Spleen (tissue), 11 donors: ENCODE measurements around the gene SMARCD3. TPM values are rescaled to one million over a fixed set of nuclear protein-coding genes. Genes with fewer than 3 reads are reported as not detected.

Experiments used
- DNase-seq: peaks from one replicate; pipeline ENCODE4 v3.0.0-alpha.2; 2020
- H3K27ac ChIP-seq, 8 donors: fragments of 200-600 bp; sonication (generic) in 7 of 8; 1 replicate in 4 of 8; 2 replicates in 4 of 8; pipeline versions ENCODE4 v1.5.0 to v1.8.0; 2016 to 2021; ENCODE audit warnings: inconsistent platforms in 4 of 8, mild to moderate bottlenecking in 4 of 8, moderate library complexity in 1 of 8
- H3K27me3 ChIP-seq, 7 donors: fragments of 200-600 bp; sonication (generic) in 6 of 7; replicated peaks in 1 of 7; 1 replicate in 4 of 7; 2 replicates in 3 of 7; pipeline versions ENCODE4 v1.5.0 to v1.8.0; 2016 to 2021; ENCODE audit warnings: inconsistent platforms in 3 of 7, mild to moderate bottlenecking in 1 of 7
- H3K36me3 ChIP-seq, 6 donors: fragments of 200-600 bp; sonication (generic) in 5 of 6; 1 replicate in 4 of 6; 2 replicates in 2 of 6; pipeline versions ENCODE4 v1.5.0 to v1.8.0; 2016 to 2021; ENCODE audit warnings: inconsistent platforms in 2 of 6
- H3K4me1 ChIP-seq, 6 donors: fragments of 200-600 bp; sonication (generic) in 5 of 6; 1 replicate in 3 of 6; 2 replicates in 3 of 6; pipeline versions ENCODE4 v1.5.0 to v1.8.0; 2016 to 2021; ENCODE audit warnings: inconsistent platforms in 3 of 6
- H3K4me3 ChIP-seq, 8 donors: fragments of 200-600 bp; sonication (generic) in 7 of 8; 1 replicate in 4 of 8; 2 replicates in 4 of 8; pipeline versions ENCODE4 v1.5.0 to v1.8.0; 2016 to 2021; ENCODE audit warnings: inconsistent platforms in 4 of 8, mild to moderate bottlenecking in 4 of 8, moderate library complexity in 2 of 8
- H3K9me3 ChIP-seq, 8 donors: fragments of 200-600 bp; sonication (generic) in 7 of 8; 1 replicate in 4 of 8; 2 replicates in 4 of 8; pipeline versions ENCODE4 v1.5.0 to v1.8.0; 2016 to 2021; ENCODE audit warnings: inconsistent platforms in 4 of 8
- POLR2A ChIP-seq, 3 donors: fragments of 450-650 bp; IDR thresholded peaks; one replicate each; pipeline ENCODE4 v1.5.1; 2017; ENCODE audit warnings: antibody characterized with exemption in 3 of 3, mild to moderate bottlenecking in 1 of 3
- POLR2AphosphoS5 ChIP-seq, 3 donors: sonication (generic); formaldehyde crosslinking; IDR thresholded peaks; one replicate each; pipeline ENCODE4 v1.5.1; 2017; ENCODE audit warnings: antibody characterized with exemption in 3 of 3
- WGBS, 5 donors: extraction: QIAGEN DNeasy Blood & Tissue Kit in 3 of 5; methylation state at CpG; one replicate each; pipeline versions ENCODE4 v1.1.5 to v1.1.7; 2013 to 2018; 5-methylcytosine and 5-hydroxymethylcytosine counted together
- intact Hi-C: fragments of 100-400 bp; cut with DNase I; formaldehyde crosslinking; loops from one replicate; pipeline ENCODE4 v1.15.0; 2023; ENCODE audit warnings: low total_unique reads
- polyA plus RNA-seq, 3 donors: library from polyadenylated mRNA; stranded (reverse); fragments of 200-250 nt; gene quantifications; one replicate each; pipeline ENCODE4 v1.2.1, GENCODE V29; 2013
- total RNA-seq, 7 donors: library from RNA; depleted of rRNA in 3 of 7; stranded (reverse); fragments of >200 nt in 3 of 7; fragmentation: NEBNext Ultra II Directional in 4 of 7; extraction: Animal tissue kit (Norgen Biotek cat#: 25700) in 4 of 7; gene quantifications; one replicate each; pipeline versions ENCODE4 v1.1.0 to v1.2.1, GENCODE V29; 2016 to 2021
- TF ChIP-seq, protein P1 (sequence below), 11 experiments: fragments of 200-600 bp in 7 of 11; fragments of 450-650 bp in 4 of 11; sonication (generic) in 4 of 11; IDR thresholded peaks in 8 of 11; conservative IDR thresholded peaks in 3 of 11; 1 replicate in 7 of 11; 2 replicates in 4 of 11; pipeline versions ENCODE4 v1.4.0 to v1.8.0; 2016 to 2021; ENCODE audit warnings: antibody characterized with exemption in 11 of 11, inconsistent platforms in 4 of 11, mild to moderate bottlenecking in 1 of 11
- donor health status: healthy with polysubstance abuse.
- donor health status: DM: no; HTN: no; CAD: no; lungs with moderate emphysema.
- donor health status: DM: no; HTN: no; CAD: no.
- donor health status: Bipolar disorder and iron deficiency.
- donor health status: healthy.
- donor health status: DM: no; HTN: no; CAD: no.
- donor health status: DM: yes; HTN: yes; CAD: no.

Gene SMARCD3
- total and polyA plus RNA-seq, 10 donors, result 8.8 to 40.2 (median 16.5) TPM

DNA sequence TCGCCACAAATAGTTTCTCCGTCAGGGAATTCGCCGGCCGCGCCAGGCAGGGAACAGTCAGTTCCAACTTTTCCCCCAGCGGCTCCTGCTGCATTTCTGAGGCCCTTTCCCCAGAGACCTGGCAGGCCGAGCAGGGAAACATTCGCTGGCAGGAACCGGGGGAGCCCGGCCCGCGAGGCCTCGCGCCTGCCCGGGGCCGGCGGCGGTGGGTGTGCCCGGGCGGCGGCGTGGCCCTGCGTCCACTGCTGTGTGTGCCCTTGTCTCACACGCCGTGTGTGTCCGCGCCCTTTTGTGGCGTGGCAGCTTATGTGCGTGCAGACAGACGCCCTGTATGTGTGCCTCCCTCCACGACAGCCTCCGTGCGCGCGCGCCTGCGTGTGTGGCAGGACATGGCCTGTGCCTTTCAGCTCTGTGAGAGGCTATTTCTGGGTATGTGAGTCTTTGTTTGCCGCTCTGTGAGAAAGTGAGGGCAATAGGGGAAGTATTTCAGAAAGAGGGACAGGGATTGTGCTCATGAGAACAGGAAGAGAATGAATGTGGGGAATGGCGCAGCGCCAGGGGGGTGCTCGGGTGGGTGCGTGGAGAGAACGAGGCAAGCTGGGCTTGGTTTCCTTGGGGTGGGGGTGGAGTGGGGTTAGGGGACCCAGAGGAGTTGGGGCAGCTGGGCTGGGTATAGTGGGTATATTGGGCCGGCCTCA, 689 bp upstream of the SMARCD3 start:
- TF ChIP-seq POLR2AphosphoS5 (IDR thresholded peaks at IDR 0.05) (peak; percentile 25 to 68 (median 67)), POLR2A (IDR thresholded peaks at IDR 0.05) (no peak)
- Histone ChIP-seq H3K4me3 (peak overlapping the region; percentile 1 to 76 (median 50)), H3K27ac (peak overlapping the region in 7 of 8 donors; percentile 77 to 84 (median 79)), H3K9me3 (no peaks in the 10 kb centered on the region), H3K4me1 (peaks cover 31 to 89% (median 72%) of the 10 kb centered on the region in 6 donors), H3K36me3 (no peaks in the 10 kb centered on the region), H3K27me3 (peaks cover 0 to 100% (median 10%) of the 10 kb centered on the region in 7 donors)
- WGBS, 5 donors, result 5 to 12% (median 7%) methylated on average over 14 to 45 of the region's 45 CpGs
- intact Hi-C loops, result loop anchor here (10.0 kb wide), 1 partner anchor 56 kb away; no protein-coding TSS in a partner anchor
- DNase-seq, result peak; percentile 86

DNA sequence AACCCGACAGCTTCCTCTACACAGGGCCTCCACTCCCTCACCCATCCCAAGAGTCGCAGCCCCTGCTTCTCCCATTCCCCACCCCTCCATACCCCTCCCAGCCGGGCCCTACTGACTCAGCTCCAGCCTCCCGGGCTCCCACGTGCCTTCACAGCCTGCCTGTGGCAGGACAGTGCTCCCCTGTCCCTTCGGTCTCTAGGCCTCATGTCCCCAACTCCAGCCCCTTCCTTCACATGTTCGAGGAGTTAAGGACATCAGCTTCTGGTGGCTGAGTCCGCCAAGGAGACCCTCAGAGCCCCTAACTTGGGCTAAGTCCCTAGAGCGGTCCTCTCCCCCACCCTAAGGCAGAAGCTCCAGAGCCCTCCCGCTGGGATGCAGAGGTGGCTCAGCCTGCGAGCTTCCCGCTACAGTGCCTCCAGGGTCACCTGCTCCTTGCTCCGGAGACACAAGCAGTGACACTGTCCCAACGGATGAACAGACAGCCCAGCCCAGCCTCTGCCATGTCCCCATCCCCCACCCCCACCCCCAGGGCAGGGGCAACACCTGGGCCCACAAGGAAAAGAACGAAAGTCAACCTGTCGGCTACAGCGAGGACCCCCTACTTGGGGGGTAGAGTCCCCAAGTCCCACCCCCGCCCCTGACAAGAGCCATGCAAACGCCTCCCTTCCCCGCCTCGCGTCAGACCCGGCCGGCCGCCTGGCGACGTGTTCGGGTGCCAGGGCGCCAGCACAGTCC, 716 bp downstream of the SMARCD3 start:
- TF ChIP-seq, protein P1, sequence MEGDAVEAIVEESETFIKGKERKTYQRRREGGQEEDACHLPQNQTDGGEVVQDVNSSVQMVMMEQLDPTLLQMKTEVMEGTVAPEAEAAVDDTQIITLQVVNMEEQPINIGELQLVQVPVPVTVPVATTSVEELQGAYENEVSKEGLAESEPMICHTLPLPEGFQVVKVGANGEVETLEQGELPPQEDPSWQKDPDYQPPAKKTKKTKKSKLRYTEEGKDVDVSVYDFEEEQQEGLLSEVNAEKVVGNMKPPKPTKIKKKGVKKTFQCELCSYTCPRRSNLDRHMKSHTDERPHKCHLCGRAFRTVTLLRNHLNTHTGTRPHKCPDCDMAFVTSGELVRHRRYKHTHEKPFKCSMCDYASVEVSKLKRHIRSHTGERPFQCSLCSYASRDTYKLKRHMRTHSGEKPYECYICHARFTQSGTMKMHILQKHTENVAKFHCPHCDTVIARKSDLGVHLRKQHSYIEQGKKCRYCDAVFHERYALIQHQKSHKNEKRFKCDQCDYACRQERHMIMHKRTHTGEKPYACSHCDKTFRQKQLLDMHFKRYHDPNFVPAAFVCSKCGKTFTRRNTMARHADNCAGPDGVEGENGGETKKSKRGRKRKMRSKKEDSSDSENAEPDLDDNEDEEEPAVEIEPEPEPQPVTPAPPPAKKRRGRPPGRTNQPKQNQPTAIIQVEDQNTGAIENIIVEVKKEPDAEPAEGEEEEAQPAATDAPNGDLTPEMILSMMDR (IDR thresholded peaks at IDR 0.05 in 8 of 11, conservative IDR thresholded peaks at IDR 0.05 in 3 of 11), result no peak
- DNase-seq, result peak; percentile 72
- peak overlapping the region in 7 of 8 donors; percentile 77 to 84 (median 79) for H3K27ac ChIP-seq
- H3K27me3 ChIP-seq, result peaks cover 0 to 92% (median 10%) of the 10 kb centered on the region in 7 donors
- 8 to 13% (median 11%) methylated on average over 12 to 29 of the region's 29 CpGs for WGBS, 5 donors
- peak overlapping the region; percentile 25 to 76 (median 50) for H3K4me3 ChIP-seq
- no peaks in the 10 kb centered on the region for H3K9me3 ChIP-seq
- intact Hi-C loops, result loop anchor here (10.0 kb wide), 1 partner anchor 57 kb away; no protein-coding TSS in a partner anchor
- peaks cover 43 to 97% (median 84%) of the 10 kb centered on the region in 6 donors for H3K4me1 ChIP-seq
- no peaks in the 10 kb centered on the region for H3K36me3 ChIP-seq

DNA sequence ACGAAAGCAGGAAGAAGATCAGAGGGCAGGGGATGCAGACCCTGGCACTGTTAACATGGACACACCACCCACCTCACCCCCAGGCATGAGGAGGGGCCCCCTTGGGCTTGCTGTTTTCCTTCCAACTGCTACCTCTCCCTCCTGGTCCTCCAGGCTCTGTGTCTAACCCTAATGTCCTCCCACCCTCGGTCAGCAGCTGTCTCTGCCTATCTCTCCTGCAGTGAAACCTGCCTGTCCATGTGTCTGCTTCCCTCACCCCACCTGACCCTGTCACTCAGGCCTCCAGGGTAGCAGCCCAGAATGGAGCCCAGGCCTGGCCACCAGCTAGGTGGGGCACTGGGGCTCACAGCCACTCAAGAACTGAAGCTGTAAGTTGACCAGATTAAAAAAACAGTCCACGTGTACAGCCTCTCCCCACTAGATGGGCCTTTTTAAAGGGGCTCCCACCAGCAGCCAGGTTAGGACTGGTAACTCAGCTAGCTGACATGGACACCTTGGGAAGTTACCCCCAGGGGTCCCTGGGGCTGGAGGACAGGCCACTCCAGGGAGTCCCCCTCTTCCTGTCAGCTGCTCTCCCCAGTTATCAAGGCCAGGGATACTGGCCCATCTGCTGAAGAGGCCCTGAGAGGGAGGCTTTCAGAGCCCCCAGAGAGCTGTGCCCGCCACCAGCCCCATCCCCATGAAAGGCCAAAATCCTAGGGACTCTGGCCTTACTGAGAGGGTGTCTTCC, 1.5 kb downstream of the SMARCD3 start:
- H3K27me3 ChIP-seq, result peaks cover 0 to 84% (median 10%) of the 10 kb centered on the region in 7 donors
- H3K27ac ChIP-seq, result peak overlapping the region in 3 of 8 donors; percentile 13 to 84 (median 84)
- H3K4me1 ChIP-seq, result peaks cover 41 to 93% (median 79%) of the 10 kb centered on the region in 6 donors
- intact Hi-C loops, result loop anchor here (10.0 kb wide), 1 partner anchor 58 kb away; no protein-coding TSS in a partner anchor
- H3K9me3 ChIP-seq, result no peaks in the 10 kb centered on the region
- 56 to 69% (median 64%) methylated on average over 4 of the region's 4 CpGs for WGBS, 5 donors
- peak overlapping the region in 1 of 8 donors; percentile 55 for H3K4me3 ChIP-seq
- peaks cover 0 to 3% (median 0%) of the 10 kb centered on the region in 6 donors for H3K36me3 ChIP-seq
- DNase-seq, result no peak
- TF ChIP-seq, protein P1 (IDR thresholded peaks at IDR 0.05 in 8 of 11, conservative IDR thresholded peaks at IDR 0.05 in 3 of 11), result no peak
- TF ChIP-seq POLR2AphosphoS5 (IDR thresholded peaks at IDR 0.05), result no peak
- no peak for TF ChIP-seq POLR2A (IDR thresholded peaks at IDR 0.05)

DNA sequence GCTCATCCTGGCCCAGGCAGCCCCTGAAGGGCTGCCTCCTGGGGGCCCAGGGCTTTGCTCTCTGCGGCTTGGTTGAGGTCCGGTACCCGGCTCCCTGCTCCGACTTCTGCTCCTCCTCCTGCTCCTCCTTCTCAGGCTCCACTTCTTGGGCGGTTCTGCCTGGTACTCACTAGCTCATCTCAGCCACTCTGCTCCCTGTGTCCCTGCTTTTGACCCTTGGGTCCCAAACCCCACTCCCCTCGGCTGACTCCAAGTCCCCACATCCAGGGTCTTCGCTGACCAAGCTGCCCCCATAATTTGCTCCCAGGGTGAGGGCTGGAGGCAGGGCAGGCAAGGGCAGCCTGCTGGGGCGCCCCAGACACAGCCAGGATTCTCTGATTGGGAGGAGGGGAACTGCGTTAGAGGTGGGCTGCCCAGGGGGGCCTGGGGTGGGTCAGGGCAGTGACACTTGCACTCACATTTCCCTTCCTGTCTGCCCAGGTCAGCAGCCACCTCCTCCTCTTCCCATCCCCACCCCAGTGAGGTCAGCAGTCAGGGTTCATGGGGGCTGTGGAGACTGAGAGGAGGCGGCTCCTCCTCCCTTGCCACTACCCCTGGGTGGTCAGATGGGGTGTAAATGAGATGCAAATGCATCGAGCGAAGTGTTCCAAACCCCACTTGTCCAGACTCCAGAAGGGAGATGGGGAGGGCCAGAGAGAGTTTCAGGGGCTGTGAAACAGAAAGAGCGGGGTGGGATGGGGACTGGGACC, 2.2 kb downstream of the SMARCD3 start:
- peak overlapping the region in 2 of 8 donors; percentile 40 to 70 for H3K4me3 ChIP-seq

More for the DNA sequence above, 2.2 kb downstream of the SMARCD3 start:
- H3K27me3 ChIP-seq, result peaks cover 0 to 77% (median 10%) of the 10 kb centered on the region in 7 donors
- TF ChIP-seq POLR2A (IDR thresholded peaks at IDR 0.05), result no peak
- TF ChIP-seq, protein P1 (IDR thresholded peaks at IDR 0.05 in 8 of 11, conservative IDR thresholded peaks at IDR 0.05 in 3 of 11), result no peak
- TF ChIP-seq POLR2AphosphoS5 (IDR thresholded peaks at IDR 0.05), result no peak
- DNase-seq, result no peak
- intact Hi-C loops, result loop anchor here (10.0 kb wide), 1 partner anchor 59 kb away; no protein-coding TSS in a partner anchor
- WGBS, 5 donors, result 55 to 69% (median 59%) methylated on average over 13 of the region's 13 CpGs
- peaks cover 0 to 10% (median 4%) of the 10 kb centered on the region in 6 donors for H3K36me3 ChIP-seq
- H3K4me1 ChIP-seq, result peaks cover 40 to 88% (median 74%) of the 10 kb centered on the region in 6 donors
- H3K9me3 ChIP-seq, result no peaks in the 10 kb centered on the region
- peak overlapping the region in 2 of 8 donors; percentile 8 to 13 for H3K27ac ChIP-seq
